DMS153 (cell line): Measurements from ENCODE around the gene ERBB2.
"Not testable (repeated sequence)": the region's sequence is repeated elsewhere in the genome, so short reads cannot be mapped to it uniquely, and the experiment has no call there.

ENCODE experiments used
- DNase-seq: peaks from one replicate; lab custom pipeline; 2025; lab: John Stamatoyannopoulos, UW

ERBB2 gene

GRCh38 chr17:39763051-39763820, 63.4 kb downstream of the ERBB2 start:
- no peak for DNase-seq

GRCh38 chr17:39764171-39764570, 64.3 kb downstream of the ERBB2 start:
- not testable (repeated sequence) for DNase-seq

DNA sequence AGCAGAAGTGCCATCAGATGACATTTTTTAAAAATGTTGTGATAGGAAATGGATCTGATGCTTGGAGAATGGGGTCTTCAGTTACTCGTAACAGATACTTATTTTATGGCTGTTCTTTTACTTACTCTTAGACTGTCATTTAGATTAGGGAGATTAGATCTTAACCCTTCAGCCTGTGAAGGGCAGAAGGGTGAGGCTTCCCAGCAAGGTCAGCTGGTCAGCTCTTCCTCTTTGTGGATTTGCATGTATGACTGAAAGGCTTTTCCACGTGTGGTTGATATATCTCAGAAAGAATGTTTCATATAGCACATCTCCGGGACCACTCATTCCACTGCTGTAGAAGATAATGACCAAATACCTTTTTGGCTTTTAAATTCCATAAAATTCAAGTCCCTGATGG, 65.3 kb downstream of the ERBB2 start:
- no peak for DNase-seq

- DNase-seq: no peak
Measured at GRCh38 chr17:39765766-39766165, 65.9 kb downstream of the ERBB2 start.

DNA sequence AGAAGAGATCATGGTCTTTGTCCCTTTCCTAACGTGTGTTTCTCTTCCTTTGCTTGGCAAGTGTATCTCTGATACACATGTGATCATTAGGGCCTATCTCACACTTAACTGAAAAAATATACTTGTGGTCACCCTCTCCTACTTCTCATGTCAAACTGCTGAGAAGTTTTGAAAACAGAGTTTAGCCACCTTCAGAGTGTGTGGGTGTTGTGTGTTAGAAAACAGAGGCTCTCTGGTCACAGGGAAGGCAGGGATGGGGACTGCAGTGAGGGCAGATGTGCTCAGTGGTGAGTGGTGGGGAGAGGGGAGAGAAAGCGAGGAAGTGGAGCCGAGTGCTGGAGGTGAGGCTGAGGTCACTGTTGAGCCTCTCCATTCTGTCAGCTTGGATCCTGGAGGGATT, 67.3 kb downstream of the ERBB2 start:
- no peak for DNase-seq

DNA sequence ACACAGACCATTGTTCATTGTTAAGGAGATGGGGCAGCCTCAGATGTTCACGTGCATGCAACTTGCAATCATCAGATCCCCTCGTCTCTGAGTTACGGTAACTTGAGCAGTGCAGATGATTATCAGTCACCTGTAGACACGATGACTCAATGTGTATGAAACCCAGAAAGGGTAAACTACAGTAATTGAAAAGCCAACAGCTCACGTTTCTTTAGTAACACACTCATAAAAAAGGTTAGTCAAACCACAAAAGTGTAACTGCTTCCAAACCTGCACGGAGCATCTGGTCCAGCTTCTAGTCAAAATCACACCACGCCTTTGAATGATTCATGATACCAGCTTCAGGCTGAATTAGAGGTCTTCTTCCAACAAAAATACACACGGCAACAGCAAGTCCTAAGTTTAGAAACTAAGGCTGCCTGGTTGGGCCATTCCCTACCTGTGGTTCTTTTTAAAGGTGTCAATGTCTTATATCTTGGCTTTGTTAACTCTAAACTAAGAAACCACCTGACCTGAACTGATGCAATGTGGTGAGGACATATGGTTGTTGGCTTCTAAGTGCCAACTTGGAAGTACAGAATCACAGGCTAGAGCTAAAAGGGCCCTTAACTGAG, 70.2 kb downstream of the ERBB2 start:
- DNase-seq: peak; percentile 86

GRCh38 chr17:39772415-39772814, 72.6 kb downstream of the ERBB2 start:
- no peak for DNase-seq

DNA sequence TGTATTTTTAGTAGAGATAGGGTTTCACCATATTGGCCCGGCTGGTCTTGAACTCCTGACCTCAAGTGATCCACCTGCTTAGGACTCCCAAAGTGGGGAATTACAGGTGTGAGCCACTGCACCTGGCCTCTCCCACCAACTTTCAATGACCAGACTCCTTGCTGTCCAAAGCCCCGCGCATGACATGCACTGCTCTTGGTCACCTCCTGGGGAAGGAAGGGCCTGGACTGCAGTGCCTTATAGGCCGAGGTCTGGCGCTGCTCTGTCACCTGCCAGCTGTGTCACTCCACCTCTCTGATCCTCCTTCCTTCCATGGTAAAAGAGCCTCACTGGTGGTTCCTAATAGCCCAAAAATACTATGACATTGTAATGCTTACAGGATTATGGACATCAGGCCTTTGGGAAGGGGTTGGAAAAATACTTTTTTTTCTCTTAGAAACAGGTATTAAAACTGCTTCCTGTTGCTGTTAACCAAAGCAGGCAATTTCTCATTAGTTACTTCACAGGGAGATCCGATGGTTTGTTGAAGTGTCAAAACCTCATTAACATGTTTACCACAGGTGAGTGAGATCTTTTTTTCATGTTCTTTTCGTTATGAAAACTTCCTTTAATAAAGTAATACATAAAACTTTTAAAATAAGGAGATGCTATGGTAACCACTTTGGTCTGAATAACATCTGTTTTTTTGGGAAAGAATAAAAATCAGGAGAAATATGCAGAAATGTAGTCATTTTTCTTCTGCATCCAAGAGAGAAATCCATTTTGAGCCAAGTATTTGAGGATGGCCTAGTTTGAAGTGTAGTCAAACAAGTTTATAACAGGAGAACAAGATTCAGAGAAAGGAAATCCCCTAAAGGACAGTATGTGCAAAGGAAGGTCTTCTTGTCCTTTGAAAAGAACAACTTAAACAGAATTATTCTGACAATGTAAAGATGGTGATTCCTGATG, 73.4 kb downstream of the ERBB2 start:
- no peak for DNase-seq

GRCh38 chr17:39774047-39774446, 74.2 kb downstream of the ERBB2 start:
- no peak for DNase-seq

GRCh38 chr17:39775031-39775430, 75.2 kb downstream of the ERBB2 start:
- DNase-seq: no peak

DNA sequence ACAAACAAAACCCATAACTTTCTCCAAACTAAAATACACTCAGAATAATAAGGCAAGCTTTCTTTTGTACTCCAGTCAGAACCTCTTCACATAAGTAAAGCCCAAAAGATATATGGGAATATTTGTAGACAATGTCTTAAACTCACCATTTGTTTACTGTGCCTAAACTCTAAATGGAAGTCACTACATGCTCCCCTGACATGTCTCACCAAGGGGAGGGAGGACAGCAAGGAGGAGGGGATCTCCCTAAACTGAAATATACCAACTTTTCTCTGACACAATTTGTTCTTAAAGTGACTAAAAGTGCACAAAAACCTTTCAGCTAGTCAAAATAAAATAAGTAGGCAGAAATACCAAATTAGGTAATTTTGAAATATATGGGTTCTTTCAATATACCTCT, 76.4 kb downstream of the ERBB2 start:
- no peak for DNase-seq

GRCh38 chr17:39777534-39778365, 77.9 kb downstream of the ERBB2 start:
- no peak for DNase-seq
